K562 (cell line): ENCODE data around the gene EFCAB8.

Source experiments
- CREM ChIP-seq: IDR thresholded peaks from 2 replicates; pipeline ENCODE4 v1.6.1; 2014; ENCODE audit warnings: antibody characterized with exemption, low read depth
- IFI16 ChIP-seq: fragments of 250-450 bp; sonication (Bioruptor Pico); IDR thresholded peaks from 2 replicates; pipeline ENCODE4 v2.1.2; 2022; ENCODE audit warnings: mild to moderate bottlenecking, inconsistent platforms
- JUN ChIP-seq, 2 experiments: sonication (generic) in 1 of 2; formaldehyde crosslinking in 1 of 2; IDR thresholded peaks; 2 replicates each; pipeline versions ENCODE4 v1.6.1 to v1.8.0; 2012 to 2022; ENCODE audit warnings: borderline replicate concordance in 2 of 2, mild to moderate bottlenecking in 2 of 2, improper control_type of control experiment in 1 of 2, low read depth in 1 of 2, low read length in 1 of 2, missing genetic modification reagents in 1 of 2
- MEIS2 ChIP-seq: fragments of 450-650 bp; IDR thresholded peaks from 2 replicates; pipeline ENCODE4 v1.6.1; 2014; ENCODE audit warnings: mild to moderate bottlenecking; ENCODE audit not compliant: partially characterized antibody
- MGA ChIP-seq: fragments of 450-650 bp; IDR thresholded peaks from 2 replicates; pipeline ENCODE4 v1.6.1; 2016; ENCODE audit warnings: mild to moderate bottlenecking, moderate library complexity
- NR2F6 ChIP-seq: fragments of 450-650 bp; formaldehyde crosslinking; IDR thresholded peaks from 2 replicates; pipeline ENCODE4 v1.4.0; 2020; ENCODE audit warnings: mild to moderate bottlenecking
- PATZ1 ChIP-seq: fragments of 250-450 bp; sonication (Bioruptor Pico); IDR thresholded peaks from 2 replicates; pipeline ENCODE4 v1.5.0; 2020; ENCODE audit warnings: mild to moderate bottlenecking, borderline replicate concordance
- RFX1 ChIP-seq: fragments of 450-650 bp; IDR thresholded peaks from 2 replicates; pipeline ENCODE4 v1.6.1; 2016; ENCODE audit warnings: mild to moderate bottlenecking, moderate library complexity
- SAFB ChIP-seq: fragments of 200-400 bp; formaldehyde crosslinking; IDR thresholded peaks from 2 replicates; pipeline ENCODE4 v1.6.1; 2017; ENCODE audit warnings: low read depth, low read length, borderline replicate concordance
- SIN3B ChIP-seq: fragments of 450-650 bp; IDR thresholded peaks from 2 replicates; pipeline ENCODE4 v1.6.1; 2017; ENCODE audit warnings: low read depth, mild to moderate bottlenecking, moderate library complexity

GRCh38 chr20:32962053-32962452 is 103.3 kb downstream of the EFCAB8 start:
- no peak for TF ChIP-seq RFX1
- no peak for TF ChIP-seq PATZ1 (CRISPR knock-in tag)
- TF ChIP-seq SAFB, result no peak
- no peak for TF ChIP-seq JUN (IDR thresholded peaks at IDR 0.05; ENCODE audit: borderline replicate concordance, low read depth, low read length)
- TF ChIP-seq JUN (CRISPR knock-in tag; IDR thresholded peaks at IDR 0.05; ENCODE audit: borderline replicate concordance), result no peak
- TF ChIP-seq MGA, result no peak
- TF ChIP-seq MEIS2, result no peak
- TF ChIP-seq SIN3B, result no peak
- no peak for TF ChIP-seq CREM
- TF ChIP-seq NR2F6, result no peak
- no peak for TF ChIP-seq IFI16 (CRISPR knock-in tag)
